ENCODE measurements around the gene TSPAN18. TPM values are rescaled to one million over a fixed set of nuclear protein-coding genes. Genes with fewer than 3 reads are reported as not detected.

The TSPAN18 gene
- total and polyA plus RNA-seq, 2 experiments from 2014 or later, result 9.5 to 21.5 TPM

- TF ChIP-seq EZH2 (IDR thresholded peaks at IDR 0.05; ENCODE audit: borderline replicate concordance), result no peak
- TF ChIP-seq CTCF (IDR thresholded peaks at IDR 0.05; ENCODE audit: poor library complexity), result no peak
- TF ChIP-seq EZH2phosphoT487 (IDR thresholded peaks at IDR 0.05; ENCODE audit: low read depth, severe bottlenecking, unreplicated experiment), result no peak
- no peak for DNase-seq (ENCODE audit: low spot score)
- Histone ChIP-seq H3K4me2 (no peak overlapping the region), H3K4me1 (ENCODE audit: insufficient read depth) (peaks cover 11% of the 10 kb centered on the region), H3K36me3 (replicated peaks; ENCODE audit: insufficient read depth, low read depth) (no peaks in the 10 kb centered on the region), H3K9me3 (ENCODE audit: low read depth) (no peaks in the 10 kb centered on the region), H3K27me3 (no peaks in the 10 kb centered on the region), H4K20me1 (ENCODE audit: insufficient read depth, poor library complexity, severe bottlenecking) (no peaks in the 10 kb centered on the region), H3K27ac (peak overlapping the region; percentile 28), H3K9me2 (replicated peaks; ENCODE audit: insufficient read depth) (no peaks in the 10 kb centered on the region), H2AFZ (no peak overlapping the region), H3K79me2 (no peaks in the 10 kb centered on the region), H3K4me3 (no peak overlapping the region)
- WGBS (ENCODE audit: low lambda C conversion rate, missing lambda C conversion rate), result 65% methylated on average over 10 of the region's 10 CpGs
Observed at GRCh38 chr11:44893308-44893822, 166.6 kb downstream of the TSPAN18 start.

- Histone ChIP-seq H3K27ac (peak overlapping the region; percentile 28), H4K20me1 (ENCODE audit: insufficient read depth, poor library complexity, severe bottlenecking) (no peaks in the 10 kb centered on the region), H3K36me3 (replicated peaks; ENCODE audit: insufficient read depth, low read depth) (no peaks in the 10 kb centered on the region), H3K79me2 (no peaks in the 10 kb centered on the region), H3K27me3 (no peaks in the 10 kb centered on the region), H2AFZ (no peak overlapping the region), H3K4me3 (no peak overlapping the region), H3K9me2 (replicated peaks; ENCODE audit: insufficient read depth) (no peaks in the 10 kb centered on the region), H3K4me1 (ENCODE audit: insufficient read depth) (peaks cover 11% of the 10 kb centered on the region), H3K9me3 (ENCODE audit: low read depth) (no peaks in the 10 kb centered on the region), H3K4me2 (no peak overlapping the region)
- peak; percentile 85 for TF ChIP-seq CTCF (IDR thresholded peaks at IDR 0.05; ENCODE audit: poor library complexity)
- no peak for TF ChIP-seq EZH2 (IDR thresholded peaks at IDR 0.05; ENCODE audit: borderline replicate concordance)
- WGBS (ENCODE audit: low lambda C conversion rate, missing lambda C conversion rate), result 39% methylated on average over 21 of the region's 21 CpGs
- DNase-seq (ENCODE audit: low spot score), result peak; percentile 88
Observed at GRCh38 chr11:44893846-44894617, 167.3 kb downstream of the TSPAN18 start.

GRCh38 chr11:44899959-44900358, 173.2 kb downstream of the TSPAN18 start:
- Histone ChIP-seq H2AFZ (no peak overlapping the region), H3K4me1 (ENCODE audit: insufficient read depth) (no peaks in the 10 kb centered on the region), H3K36me3 (replicated peaks; ENCODE audit: insufficient read depth, low read depth) (no peaks in the 10 kb centered on the region), H3K9me3 (ENCODE audit: low read depth) (no peaks in the 10 kb centered on the region), H3K9me2 (replicated peaks; ENCODE audit: insufficient read depth) (no peaks in the 10 kb centered on the region), H4K20me1 (ENCODE audit: insufficient read depth, poor library complexity, severe bottlenecking) (no peaks in the 10 kb centered on the region), H3K4me3 (no peak overlapping the region), H3K4me2 (no peak overlapping the region), H3K27me3 (no peaks in the 10 kb centered on the region), H3K79me2 (no peaks in the 10 kb centered on the region), H3K27ac (no peak overlapping the region)
- 89% methylated on average over 3 of the region's 3 CpGs for WGBS (ENCODE audit: low lambda C conversion rate, missing lambda C conversion rate)
- TF ChIP-seq EZH2 (IDR thresholded peaks at IDR 0.05; ENCODE audit: borderline replicate concordance) (no peak), CTCF (IDR thresholded peaks at IDR 0.05; ENCODE audit: poor library complexity) (no peak), EZH2phosphoT487 (IDR thresholded peaks at IDR 0.05; ENCODE audit: low read depth, severe bottlenecking, unreplicated experiment) (no peak)
- no peak for DNase-seq (ENCODE audit: low spot score)
